IMR-90 (cell line): ENCODE measurements around the gene C5orf58.
A peak's percentile ranks its signal among the peaks of the same experiment; 100 is the strongest.

Experiments
- CEBPB ChIP-seq: IDR thresholded peaks from 2 replicates; pipeline ENCODE4 v1.6.1; 2012; ENCODE audit warnings: low read depth, low read length, improper control_type of control experiment
- CTCF ChIP-seq: conservative IDR thresholded peaks from 2 replicates; pipeline ENCODE4 v1.5.1; 2012; ENCODE audit warnings: mild to moderate bottlenecking, low read depth, low read length, improper control_type of control experiment
- POLR2A ChIP-seq: IDR thresholded peaks from 2 replicates; pipeline ENCODE4 v1.6.1; 2012; ENCODE audit warnings: mild to moderate bottlenecking, low read depth, low read length
- RCOR1 ChIP-seq: IDR thresholded peaks from 2 replicates; pipeline ENCODE4 v1.6.1; 2012; ENCODE audit warnings: mild to moderate bottlenecking, low read length, improper control_type of control experiment; ENCODE audit not compliant: insufficient replicate concordance
- SMC3 ChIP-seq: fragments of 150-350 bp; IDR thresholded peaks from 2 replicates; pipeline ENCODE4 v1.6.1; 2016; ENCODE audit warnings: low read depth, mild to moderate bottlenecking, antibody characterized with exemption, low read length, moderate library complexity

GRCh38 chr5:170216257-170216864, 16.4 kb upstream of the C5orf58 start:
- peak; percentile 41 for TF ChIP-seq CTCF
- no peak for TF ChIP-seq CEBPB
- TF ChIP-seq RCOR1: no peak
- no peak for TF ChIP-seq POLR2A
- peak; percentile 44 for TF ChIP-seq SMC3
